ENCODE data around the gene ACTR6.

GRCh38 chr12:100197486-100197885 is 3.1 kb upstream of the ACTR6 start:
- TF ChIP-seq CTCF (IDR thresholded peaks at IDR 0.05) (no peak), POLR2A (IDR thresholded peaks at IDR 0.05) (no peak), POLR2AphosphoS5 (IDR thresholded peaks at IDR 0.05) (no peak), EP300 (IDR thresholded peaks at IDR 0.05; ENCODE audit: low read depth) (no peak)
